AG09309 (cell line): ENCODE measurements around the gene ZNF883.
"Not testable (repeated sequence)": the region's sequence is repeated elsewhere in the genome, so short reads cannot be mapped to it uniquely, and the experiment has no call there.

Experiments used
- DNase-seq: peaks from one replicate; pipeline ENCODE4 v3.0.0-alpha.2; 2010; ENCODE audit warnings: low read depth
- H3K4me3 ChIP-seq: 2 replicates; pipeline ENCODE4 v1.5.1; 2011; ENCODE audit warnings: mild to moderate bottlenecking, low read depth, low read length, moderate library complexity; ENCODE audit not compliant: control insufficient read depth
- CTCF ChIP-seq: IDR thresholded peaks from 2 replicates; pipeline ENCODE4 v1.5.1; 2011; ENCODE audit warnings: mild to moderate bottlenecking, low read depth, low read length, inconsistent platforms; ENCODE audit not compliant: insufficient read depth, control insufficient read depth; ENCODE audit errors: missing control alignments

The ZNF883 gene

GRCh38 chr9:113011911-113012381 lies at the start of gene ZNF883:
TSS of gene ZNF883 (minus strand) at chr9:113012192.
- H3K4me3 ChIP-seq, result peak within 1 kb of the TSS; percentile 45
- DNase-seq, result no peak
- no peak for TF ChIP-seq CTCF

GRCh38 chr9:113061072-113061850 lies 49.3 kb upstream of the ZNF883 start:
- not testable (repeated sequence) for DNase-seq, H3K4me3 ChIP-seq

- DNase-seq, H3K4me3 ChIP-seq: not testable (repeated sequence)
Observed at GRCh38 chr9:113059581-113060284, 47.7 kb upstream of the ZNF883 start.

GRCh38 chr9:113057193-113057592 lies 45.2 kb upstream of the ZNF883 start:
- no peak for DNase-seq
- H3K4me3 ChIP-seq, result peak overlapping the region; percentile 95
- TF ChIP-seq CTCF, result no peak

GRCh38 chr9:113056191-113057106 lies 44.5 kb upstream of the ZNF883 start, which contains the start of gene ZFP37:
TSS of gene ZFP37 (minus strand) at chr9:113056724. CDS start at chr9:113056688, 36 bp downstream.
- peak within 1 kb of the TSS; percentile 95 for H3K4me3 ChIP-seq
- TF ChIP-seq CTCF, result no peak
- DNase-seq, result peak; percentile 91

GRCh38 chr9:113042884-113043657 lies 31.1 kb upstream of the ZNF883 start:
- no peak for TF ChIP-seq CTCF
- H3K4me3 ChIP-seq, result no peak overlapping the region
- DNase-seq, result no peak

- H3K4me3 ChIP-seq, result no peak overlapping the region
- no peak for DNase-seq
- TF ChIP-seq CTCF, result no peak
Observed at GRCh38 chr9:113026200-113026599, 14.2 kb upstream of the ZNF883 start.
